Muscle of arm (tissue), 12 donors: ENCODE results near the gene PDCD2L. TPM values are rescaled to one million over a fixed set of nuclear protein-coding genes. Genes with fewer than 3 reads are reported as not detected.
A peak's percentile ranks its signal among the peaks of the same experiment; 100 is the strongest.
"Not testable (repeated sequence)": the region's sequence is repeated elsewhere in the genome, so short reads cannot be mapped to it uniquely, and the experiment has no call there.

Experiments
- DNase-seq: peaks from one replicate; pipeline ENCODE4 v3.0.0-alpha.2; 2013
- polyA plus RNA-seq, 12 donors: library from polyadenylated mRNA; unstranded; fragments of 120-200 nt; gene quantifications; one replicate each; pipeline ENCODE4 v1.2.1, GENCODE V29; 2013; ENCODE audit not compliant: insufficient read length in 12 of 12

Gene PDCD2L
- polyA plus RNA-seq, 12 donors = 11.7 to 22.5 (median 16.3) TPM; not detected in 2

GRCh38 chr19:34408411-34408810 lies 4.2 kb downstream of the PDCD2L start:
- no peak for DNase-seq

GRCh38 chr19:34409189-34410164 lies 5.3 kb downstream of the PDCD2L start:
- no peak for DNase-seq

- DNase-seq = no peak
Observed at GRCh38 chr19:34411216-34411615, 7.0 kb downstream of the PDCD2L start.

GRCh38 chr19:34416021-34416545 lies 11.9 kb downstream of the PDCD2L start:
- no peak for DNase-seq

GRCh38 chr19:34418300-34418699 lies 14.1 kb downstream of the PDCD2L start:
- DNase-seq = no peak

GRCh38 chr19:34426096-34426661 lies 22.0 kb downstream of the PDCD2L start:
- DNase-seq = no peak

GRCh38 chr19:34428549-34429285 lies 24.5 kb downstream of the PDCD2L start:
- peak; percentile 40 for DNase-seq

GRCh38 chr19:34429553-34429952 lies 25.4 kb downstream of the PDCD2L start:
- no peak for DNase-seq

- peak; percentile 12 for DNase-seq
Observed at GRCh38 chr19:34430738-34431625, 26.8 kb downstream of the PDCD2L start.

- no peak for DNase-seq
Observed at GRCh38 chr19:34431681-34432402, 27.6 kb downstream of the PDCD2L start.

GRCh38 chr19:34432797-34433196 lies 28.6 kb downstream of the PDCD2L start:
- DNase-seq = no peak

GRCh38 chr19:34436716-34437115 lies 32.5 kb downstream of the PDCD2L start:
- no peak for DNase-seq

- no peak for DNase-seq
Observed at GRCh38 chr19:34448191-34448590, 44.0 kb downstream of the PDCD2L start.

- no peak for DNase-seq
Observed at GRCh38 chr19:34452723-34453122, 48.5 kb downstream of the PDCD2L start.

- no peak for DNase-seq
Observed at GRCh38 chr19:34454091-34454490, 49.9 kb downstream of the PDCD2L start.

- no peak for DNase-seq
Observed at GRCh38 chr19:34454685-34455084, 50.5 kb downstream of the PDCD2L start.

- not testable (repeated sequence) for DNase-seq
Observed at GRCh38 chr19:34455783-34456480, 51.7 kb downstream of the PDCD2L start.

- DNase-seq = no peak
Observed at GRCh38 chr19:34457446-34457845, 53.2 kb downstream of the PDCD2L start.

- no peak for DNase-seq
Observed at GRCh38 chr19:34458677-34459076, 54.5 kb downstream of the PDCD2L start.

GRCh38 chr19:34459614-34460013 lies 55.4 kb downstream of the PDCD2L start:
- no peak for DNase-seq
